Endodermal cell (in vitro differentiated cells): ENCODE data around the gene CPNE5. TPM values are rescaled to one million over a fixed set of nuclear protein-coding genes. Genes with fewer than 3 reads are reported as not detected.

Source experiments
- DNase-seq: peaks from one replicate; pipeline ENCODE4 v3.0.0-alpha.2; 2017
- H3K27ac ChIP-seq: 2 replicates; pipeline ENCODE4 v1.5.1; 2013; ENCODE audit warnings: mild to moderate bottlenecking, low read depth, low read length, moderate library complexity
- H3K27me3 ChIP-seq: 2 replicates; pipeline ENCODE4 v1.6.1; 2013; ENCODE audit warnings: mild to moderate bottlenecking, low read length, moderate library complexity; ENCODE audit not compliant: insufficient read depth, control insufficient read depth, poor library complexity, severe bottlenecking
- H3K36me3 ChIP-seq: 2 replicates; pipeline ENCODE4 v1.7.0; 2013; ENCODE audit warnings: mild to moderate bottlenecking, low read length, moderate library complexity; ENCODE audit not compliant: control insufficient read depth, insufficient read depth
- H3K4me1 ChIP-seq: one replicate; pipeline ENCODE4 v1.7.0; 2013; ENCODE audit warnings: low read length; ENCODE audit not compliant: control insufficient read depth, insufficient read depth
- H3K4me3 ChIP-seq: 2 replicates; pipeline ENCODE4 v1.5.1; 2013; ENCODE audit warnings: mild to moderate bottlenecking, low read length, moderate library complexity
- H3K9ac ChIP-seq: 2 replicates; pipeline ENCODE4 v1.6.1; 2013; ENCODE audit warnings: mild to moderate bottlenecking, low read length, moderate library complexity; ENCODE audit not compliant: poor library complexity, severe bottlenecking; ENCODE audit errors: extremely low read depth
- H3K9me3 ChIP-seq: 2 replicates; pipeline ENCODE4 v1.6.1; 2013; ENCODE audit warnings: mild to moderate bottlenecking, low read length, moderate library complexity; ENCODE audit not compliant: control insufficient read depth
- H3K27ac Mint-ChIP-seq: 2 replicates; pipeline ENCODE4 v1.8.0; 2020; ENCODE audit warnings: mixed read lengths
- H3K27me3 Mint-ChIP-seq: 2 replicates; pipeline ENCODE4 v1.8.0; 2021; ENCODE audit warnings: mild to moderate bottlenecking, mixed read lengths; ENCODE audit not compliant: insufficient read depth
- H3K36me3 Mint-ChIP-seq: 2 replicates; pipeline ENCODE4 v1.8.0; 2020; ENCODE audit warnings: low read depth, mixed read lengths
- H3K4me1 Mint-ChIP-seq: 2 replicates; pipeline ENCODE4 v1.8.0; 2020; ENCODE audit warnings: mixed read lengths
- H3K4me3 Mint-ChIP-seq: 2 replicates; pipeline ENCODE4 v1.8.0; 2020; ENCODE audit warnings: mild to moderate bottlenecking, moderate library complexity, mixed read lengths
- H3K9me3 Mint-ChIP-seq: 2 replicates; pipeline ENCODE4 v1.8.0; 2020; ENCODE audit warnings: mild to moderate bottlenecking, mixed read lengths
- CTCF ChIP-seq: fragments of 200-600 bp; sonication (generic); conservative IDR thresholded peaks from 2 replicates; pipeline ENCODE4 v1.5.0; 2021; ENCODE audit warnings: antibody characterized with exemption, mild to moderate bottlenecking
- WGBS, 2 experiments: methylation state at CpG; one replicate each; pipeline versions ENCODE4 v1.1.5 to v1.1.7; 2013; ENCODE audit warnings: missing lambda C conversion rate in 2 of 2, mixed read lengths in 1 of 2; ENCODE audit not compliant: insufficient coverage in 1 of 2, insufficient read length in 1 of 2; 5-methylcytosine and 5-hydroxymethylcytosine counted together
- total RNA-seq, 2 donors: library from RNA; stranded (reverse); fragmentation: NEBNext Ultra II Directional in 1 of 2; extraction: Animal tissue kit (Norgen Biotek cat#: 25700) in 1 of 2; gene quantifications; 2 replicates in 1 of 2; 3 replicates in 1 of 2; pipeline ENCODE4 v1.2.1, GENCODE V29; 2021

Gene CPNE5
- total RNA-seq, 2 donors from 2014 or later, result 0.26 to 0.42 TPM

- 88 to 93% methylated on average over 5 to 12 of the region's 12 CpGs for WGBS, 2 experiments
- H3K9ac ChIP-seq, result no peak overlapping the region
- peak; percentile 41 for TF ChIP-seq CTCF
- no peak overlapping the region for H3K4me3 ChIP-seq
- Mint-ChIP-seq H3K27ac (no peak overlapping the region), H3K27me3 (peaks cover 2% of the 10 kb centered on the region), H3K9me3 (no peaks in the 10 kb centered on the region), H3K36me3 (no peaks in the 10 kb centered on the region), H3K4me1 (no peaks in the 10 kb centered on the region), H3K4me3 (no peak overlapping the region)
- no peak overlapping the region for H3K27ac ChIP-seq
- no peaks in the 10 kb centered on the region for H3K4me1 ChIP-seq
- H3K27me3 ChIP-seq, result no peaks in the 10 kb centered on the region
- H3K9me3 ChIP-seq, result no peaks in the 10 kb centered on the region
- peak; percentile 69 for DNase-seq
- H3K36me3 ChIP-seq, result no peaks in the 10 kb centered on the region
These were observed 107.5 kb downstream of the CPNE5 start for GRCh38 chr6:36731622-36732310.

- no peaks in the 10 kb centered on the region for H3K36me3 ChIP-seq
- Mint-ChIP-seq H3K4me3 (no peak overlapping the region), H3K27ac (no peak overlapping the region), H3K9me3 (no peaks in the 10 kb centered on the region), H3K36me3 (no peaks in the 10 kb centered on the region), H3K27me3 (peaks cover 2% of the 10 kb centered on the region), H3K4me1 (no peaks in the 10 kb centered on the region)
- 75 to 80% methylated on average over 10 to 15 of the region's 15 CpGs for WGBS, 2 experiments
- H3K4me3 ChIP-seq, result no peak overlapping the region
- no peaks in the 10 kb centered on the region for H3K9me3 ChIP-seq
- no peak overlapping the region for H3K27ac ChIP-seq
- H3K4me1 ChIP-seq, result no peaks in the 10 kb centered on the region
- H3K27me3 ChIP-seq, result no peaks in the 10 kb centered on the region
- no peak for DNase-seq
- no peak for TF ChIP-seq CTCF
- no peak overlapping the region for H3K9ac ChIP-seq
These were observed 108.5 kb downstream of the CPNE5 start for GRCh38 chr6:36730424-36731380.

- no peak for TF ChIP-seq CTCF
- no peak for DNase-seq
- Histone ChIP-seq H3K9me3 (no peaks in the 10 kb centered on the region), H3K4me3 (no peak overlapping the region), H3K27ac (no peak overlapping the region), H3K36me3 (no peaks in the 10 kb centered on the region), H3K27me3 (no peaks in the 10 kb centered on the region), H3K4me1 (no peaks in the 10 kb centered on the region), H3K9ac (no peak overlapping the region)
- no peak overlapping the region for H3K4me3 Mint-ChIP-seq
- H3K27me3 Mint-ChIP-seq, result peaks cover 2% of the 10 kb centered on the region
- H3K9me3 Mint-ChIP-seq, result no peaks in the 10 kb centered on the region
- peaks cover 1% of the 10 kb centered on the region for H3K4me1 Mint-ChIP-seq
- no peaks in the 10 kb centered on the region for H3K36me3 Mint-ChIP-seq
- 73 to 90% methylated on average over 1 to 3 of the region's 3 CpGs for WGBS, 2 experiments
- H3K27ac Mint-ChIP-seq, result no peak overlapping the region
These were observed 110.1 kb downstream of the CPNE5 start for GRCh38 chr6:36729161-36729524.
